Glomerular endothelial cell (primary cell): ENCODE data around the gene ACTN1. TPM values are rescaled to one million over a fixed set of nuclear protein-coding genes. Genes with fewer than 3 reads are reported as not detected.

Experiments used
- DNase-seq: peaks from one replicate; pipeline ENCODE4 v3.0.0-alpha.2; 2011; ENCODE audit warnings: low read depth, low spot score; ENCODE audit errors: extremely low read depth
- total RNA-seq: library from RNA; depleted of rRNA; stranded (reverse); fragments of >200 nt; gene quantifications from 2 replicates; pipeline ENCODE4 v1.2.3, GENCODE V29; 2015

The ACTN1 gene
- total RNA-seq, 1 donor from 2014 or later: 671 TPM

- no peak for DNase-seq
Measured at GRCh38 chr14:68840454-68840853, 138.6 kb downstream of the ACTN1 start.

DNA sequence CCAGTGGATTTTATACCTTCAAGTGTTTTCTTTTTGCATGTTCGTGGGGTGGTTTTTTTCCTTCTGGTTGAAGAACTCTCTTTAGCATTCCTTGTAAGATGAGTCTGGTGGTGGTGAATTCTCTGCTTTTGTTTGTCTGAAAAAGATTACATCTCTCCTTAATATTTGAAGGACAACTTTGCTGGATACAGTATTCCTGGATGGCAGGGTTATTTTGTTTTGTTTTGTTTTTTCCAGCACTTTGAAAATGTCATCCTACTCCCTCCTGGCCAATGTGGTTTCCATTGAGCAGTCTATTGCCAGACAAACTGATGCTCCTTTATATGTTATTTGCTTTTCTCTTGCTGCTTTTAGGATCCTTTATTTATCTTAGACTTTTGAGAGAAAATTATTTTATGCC, 143.0 kb downstream of the ACTN1 start:
- DNase-seq: no peak

- no peak for DNase-seq
Measured at GRCh38 chr14:68834816-68835215, 144.3 kb downstream of the ACTN1 start.

DNA sequence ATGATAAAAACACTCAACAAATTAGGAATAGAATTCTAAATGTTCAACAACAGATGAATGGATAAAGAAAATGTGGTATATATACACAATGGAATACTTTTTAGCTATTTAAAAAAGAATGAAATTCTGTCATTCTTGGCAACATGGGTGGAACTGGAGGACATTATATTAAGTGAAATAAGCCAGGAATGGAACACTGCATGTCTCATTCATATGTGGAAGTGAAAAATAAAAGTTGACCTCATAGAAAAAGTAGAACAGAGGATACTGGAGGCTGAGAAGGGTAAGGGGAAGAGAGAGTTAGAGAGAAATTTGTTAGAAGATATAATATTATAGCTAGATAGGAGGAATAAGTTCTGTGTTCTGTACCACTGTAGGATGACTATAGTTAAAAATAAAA, 150.4 kb downstream of the ACTN1 start:
- no peak for DNase-seq

DNA sequence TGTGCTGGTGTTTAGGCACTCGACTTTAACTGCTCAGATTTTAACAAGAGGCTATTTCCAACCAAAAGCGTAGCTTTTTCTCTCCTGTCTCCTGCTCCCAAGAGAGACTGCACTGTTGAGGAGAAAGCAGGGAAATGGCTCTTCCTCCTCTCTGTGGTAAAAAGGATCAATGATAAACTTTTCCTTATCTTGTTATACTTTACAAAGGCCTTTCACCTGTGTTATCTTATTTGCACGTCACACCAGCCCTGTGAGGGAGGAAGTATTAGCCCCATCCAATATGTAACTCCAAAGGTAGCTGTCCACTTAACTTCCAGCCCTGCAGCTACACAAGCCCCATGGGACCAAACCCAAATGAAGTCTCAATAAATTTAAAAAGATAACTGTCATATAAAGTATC, 153.4 kb downstream of the ACTN1 start:
- no peak for DNase-seq

GRCh38 chr14:68824517-68825347, 154.4 kb downstream of the ACTN1 start:
- DNase-seq: no peak

DNA sequence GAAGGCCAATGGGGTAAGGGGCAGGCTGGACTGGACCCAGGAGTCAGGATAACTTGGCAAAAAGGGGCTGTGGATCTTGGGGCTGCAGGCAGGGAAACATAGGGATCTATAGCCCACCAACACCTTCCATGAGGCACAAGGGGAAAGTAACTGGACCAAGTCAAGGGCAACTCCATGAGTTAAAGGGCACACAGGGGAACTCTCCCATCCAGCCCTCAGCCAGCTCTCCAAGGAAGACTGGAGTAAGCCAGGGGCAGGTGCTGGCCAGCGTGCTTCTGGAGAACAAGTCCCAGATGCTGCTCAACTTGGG, 154.9 kb downstream of the ACTN1 start:
- DNase-seq: no peak

Other genes with a start within 250 kb of the ACTN1 start
- 159 and 219 TPM in 2 replicates for gene ZFP36L1, start 186.2 kb downstream of the ACTN1 start, total RNA-seq
- 20.3 and 37.4 TPM in 2 replicates for gene DCAF5, start 173.8 kb upstream of the ACTN1 start, total RNA-seq
- gene EXD2, start 212.2 kb upstream of the ACTN1 start, total RNA-seq: 28.0 and 30.5 TPM in 2 replicates